NB4 (cell line): ENCODE results near the gene MRPL10.

Experiments used
- MAX ChIP-seq: IDR thresholded peaks from 2 replicates; pipeline ENCODE4 v1.6.1; 2011; ENCODE audit warnings: low read depth, low read length
- MYC ChIP-seq: IDR thresholded peaks from 2 replicates; pipeline ENCODE4 v1.6.1; 2011; ENCODE audit warnings: low read depth, low read length
- POLR2A ChIP-seq: IDR thresholded peaks from 2 replicates; pipeline ENCODE4 v1.6.1; 2011; ENCODE audit warnings: mild to moderate bottlenecking; ENCODE audit not compliant: insufficient read length; ENCODE audit errors: extremely low read depth
- TF ChIP-seq, protein P1 (sequence below): IDR thresholded peaks from one replicate; pipeline ENCODE4 v1.5.1; 2012; ENCODE audit warnings: low read depth, low read length

GRCh38 chr17:47846716-47847340 lies 15.5 kb upstream of the MRPL10 start:
- TF ChIP-seq, protein P1, sequence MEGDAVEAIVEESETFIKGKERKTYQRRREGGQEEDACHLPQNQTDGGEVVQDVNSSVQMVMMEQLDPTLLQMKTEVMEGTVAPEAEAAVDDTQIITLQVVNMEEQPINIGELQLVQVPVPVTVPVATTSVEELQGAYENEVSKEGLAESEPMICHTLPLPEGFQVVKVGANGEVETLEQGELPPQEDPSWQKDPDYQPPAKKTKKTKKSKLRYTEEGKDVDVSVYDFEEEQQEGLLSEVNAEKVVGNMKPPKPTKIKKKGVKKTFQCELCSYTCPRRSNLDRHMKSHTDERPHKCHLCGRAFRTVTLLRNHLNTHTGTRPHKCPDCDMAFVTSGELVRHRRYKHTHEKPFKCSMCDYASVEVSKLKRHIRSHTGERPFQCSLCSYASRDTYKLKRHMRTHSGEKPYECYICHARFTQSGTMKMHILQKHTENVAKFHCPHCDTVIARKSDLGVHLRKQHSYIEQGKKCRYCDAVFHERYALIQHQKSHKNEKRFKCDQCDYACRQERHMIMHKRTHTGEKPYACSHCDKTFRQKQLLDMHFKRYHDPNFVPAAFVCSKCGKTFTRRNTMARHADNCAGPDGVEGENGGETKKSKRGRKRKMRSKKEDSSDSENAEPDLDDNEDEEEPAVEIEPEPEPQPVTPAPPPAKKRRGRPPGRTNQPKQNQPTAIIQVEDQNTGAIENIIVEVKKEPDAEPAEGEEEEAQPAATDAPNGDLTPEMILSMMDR, result no peak
- no peak for TF ChIP-seq POLR2A
- no peak for TF ChIP-seq MAX
- TF ChIP-seq MYC, result no peak
